Measurements from ENCODE around the gene TOMM70.

TOMM70 gene

GRCh38 chr3:100411091-100411982, 10.4 kb upstream of the TOMM70 start:
- DNase-seq: no peak

- no peak for DNase-seq
Observed at GRCh38 chr3:100407977-100408532, 7.2 kb upstream of the TOMM70 start.

GRCh38 chr3:100407164-100407563, 6.3 kb upstream of the TOMM70 start:
- no peak for DNase-seq

- DNase-seq: no peak
Observed at GRCh38 chr3:100404250-100404548, 3.3 kb upstream of the TOMM70 start.

GRCh38 chr3:100403362-100404249, 2.7 kb upstream of the TOMM70 start:
- no peak for DNase-seq

- no peak for DNase-seq
Observed at GRCh38 chr3:100402891-100403290, 2.0 kb upstream of the TOMM70 start.

GRCh38 chr3:100402256-100402655, 1.4 kb upstream of the TOMM70 start:
- no peak for DNase-seq

GRCh38 chr3:100401674-100402041, 769 bp upstream of the TOMM70 start:
- peak; percentile 75 for DNase-seq

- DNase-seq: peak; percentile 74
Observed at GRCh38 chr3:100400419-100400779, 490 bp downstream of the TOMM70 start.

GRCh38 chr3:100399341-100400071, 1.4 kb downstream of the TOMM70 start:
- no peak for DNase-seq

GRCh38 chr3:100396967-100397366, 3.9 kb downstream of the TOMM70 start:
- DNase-seq: no peak

GRCh38 chr3:100395679-100396431, 5.0 kb downstream of the TOMM70 start:
- DNase-seq: no peak

- no peak for DNase-seq
Observed at GRCh38 chr3:100389025-100389424, 11.9 kb downstream of the TOMM70 start.

GRCh38 chr3:100386437-100387074, 14.3 kb downstream of the TOMM70 start:
- DNase-seq: no peak

- DNase-seq: no peak
Observed at GRCh38 chr3:100384733-100385525, 16.0 kb downstream of the TOMM70 start.

GRCh38 chr3:100376301-100376700, 24.6 kb downstream of the TOMM70 start:
- no peak for DNase-seq

- no peak for DNase-seq
Observed at GRCh38 chr3:100374521-100374920, 26.4 kb downstream of the TOMM70 start.

- DNase-seq: no peak
Observed at GRCh38 chr3:100370756-100371155, 30.1 kb downstream of the TOMM70 start.

GRCh38 chr3:100368441-100368840, 32.4 kb downstream of the TOMM70 start:
- no peak for DNase-seq

- no peak for DNase-seq
Observed at GRCh38 chr3:100366424-100366823, 34.5 kb downstream of the TOMM70 start.

- no peak for DNase-seq
Observed at GRCh38 chr3:100364421-100364820, 36.5 kb downstream of the TOMM70 start.

Data from activated CD8-positive, alpha-beta memory T cell treated with anti-CD3 and anti-CD28 coated beads, Interleukin-2, amount 50 U/mL, for 48 hours (primary cell).